H9 (cell line): ENCODE data around the gene CYB561D1. TPM values are rescaled to one million over a fixed set of nuclear protein-coding genes. Genes with fewer than 3 reads are reported as not detected.

Experiments
- DNase-seq: peaks from one replicate; pipeline ENCODE4 v3.0.0-alpha.2; 2017
- H2AFZ ChIP-seq: one replicate; pipeline ENCODE4 v1.6.1; 2013; ENCODE audit warnings: mild to moderate bottlenecking, low read length, control low read depth, moderate library complexity
- H2AK5ac ChIP-seq: 2 replicates; pipeline ENCODE4 v1.6.1; 2013; ENCODE audit warnings: low read length, control low read depth, mixed read lengths; ENCODE audit not compliant: insufficient read length
- H2BK120ac ChIP-seq: one replicate; pipeline ENCODE4 v1.6.1; 2013; ENCODE audit warnings: low read depth, mild to moderate bottlenecking, low read length, control low read depth, inconsistent platforms; ENCODE audit not compliant: poor library complexity, severe bottlenecking
- H2BK12ac ChIP-seq: 2 replicates; pipeline ENCODE4 v1.6.1; 2013; ENCODE audit warnings: low read length, control low read depth, mixed read lengths, low read depth; ENCODE audit not compliant: insufficient read length
- H2BK15ac ChIP-seq: 2 replicates; pipeline ENCODE4 v1.6.1; 2013; ENCODE audit warnings: low read depth, low read length, control low read depth
- H2BK20ac ChIP-seq: one replicate; pipeline ENCODE4 v1.6.1; 2013; ENCODE audit warnings: low read depth, mild to moderate bottlenecking, low read length, control low read depth, inconsistent platforms; ENCODE audit not compliant: poor library complexity, severe bottlenecking
- H2BK5ac ChIP-seq: 2 replicates; pipeline ENCODE4 v1.6.1; 2013; ENCODE audit warnings: low read length, control low read depth, mixed read lengths; ENCODE audit not compliant: insufficient read length
- H3K14ac ChIP-seq: 2 replicates; pipeline ENCODE4 v1.6.1; 2013; ENCODE audit warnings: low read length, control low read depth; ENCODE audit not compliant: insufficient read depth
- H3K18ac ChIP-seq: 2 replicates; pipeline ENCODE4 v1.6.1; 2013; ENCODE audit warnings: low read depth, mild to moderate bottlenecking, mixed read lengths, low read length, control low read depth; ENCODE audit not compliant: insufficient read length
- H3K23ac ChIP-seq: 2 replicates; pipeline ENCODE4 v1.6.1; 2013; ENCODE audit warnings: low read length, control low read depth, mixed read lengths, low read depth; ENCODE audit not compliant: insufficient read length
- H3K23me2 ChIP-seq: 2 replicates; pipeline ENCODE4 v1.6.1; 2013; ENCODE audit warnings: low read depth, mild to moderate bottlenecking, mixed read lengths, low read length, control low read depth; ENCODE audit not compliant: insufficient read length, poor library complexity, severe bottlenecking
- H3K27ac ChIP-seq: 2 replicates; pipeline ENCODE4 v1.5.1; 2013; ENCODE audit warnings: low read length, control low read depth, mixed read lengths, low read depth; ENCODE audit not compliant: insufficient read length
- H3K27me3 ChIP-seq: 2 replicates; pipeline ENCODE4 v1.6.1; 2013; ENCODE audit warnings: low read length, control low read depth, inconsistent platforms; ENCODE audit not compliant: insufficient read depth
- H3K4ac ChIP-seq: 2 replicates; pipeline ENCODE4 v1.6.1; 2013; ENCODE audit warnings: low read depth, mild to moderate bottlenecking, control low read depth, inconsistent platforms, low read length, moderate library complexity
- H3K4me1 ChIP-seq: 2 replicates; pipeline ENCODE4 v1.6.1; 2013; ENCODE audit warnings: low read length, control low read depth, inconsistent platforms; ENCODE audit not compliant: insufficient read depth
- H3K4me2 ChIP-seq: 2 replicates; pipeline ENCODE4 v1.6.1; 2013; ENCODE audit warnings: low read length, control low read depth, mixed read lengths; ENCODE audit not compliant: insufficient read length, insufficient read depth
- H3K56ac ChIP-seq: 2 replicates; pipeline ENCODE4 v1.6.1; 2013; ENCODE audit warnings: low read depth, mild to moderate bottlenecking, mixed read lengths, low read length, control low read depth; ENCODE audit not compliant: insufficient read length
- H3K79me1 ChIP-seq: 2 replicates; pipeline ENCODE4 v1.6.1; 2013; ENCODE audit warnings: low read depth, mild to moderate bottlenecking, moderate library complexity, low read length, control low read depth, inconsistent platforms; ENCODE audit not compliant: insufficient read depth, poor library complexity, severe bottlenecking
- H3K79me2 ChIP-seq: 2 replicates; pipeline ENCODE4 v1.6.1; 2013; ENCODE audit warnings: low read length, control low read depth, inconsistent platforms; ENCODE audit not compliant: insufficient read depth
- H3K9ac ChIP-seq: 2 replicates; pipeline ENCODE4 v1.6.1; 2013; ENCODE audit warnings: low read length, control low read depth, mixed read lengths; ENCODE audit not compliant: insufficient read length; ENCODE audit errors: extremely low read depth
- H3K9me3 ChIP-seq: one replicate; pipeline ENCODE4 v1.6.1; 2013; ENCODE audit warnings: low read depth, low read length, inconsistent platforms; ENCODE audit not compliant: control insufficient read depth
- H3T11ph ChIP-seq: one replicate; pipeline ENCODE4 v1.6.1; 2013; ENCODE audit warnings: mild to moderate bottlenecking, low read length, control low read depth, inconsistent platforms
- H4K20me1 ChIP-seq: one replicate; pipeline ENCODE4 v1.6.1; 2013; ENCODE audit not compliant: control insufficient read depth, insufficient read length, insufficient read depth
- H4K5ac ChIP-seq: 2 replicates; pipeline ENCODE4 v1.6.1; 2013; ENCODE audit warnings: low read depth, mild to moderate bottlenecking, mixed read lengths, low read length, control low read depth; ENCODE audit not compliant: insufficient read length
- H4K8ac ChIP-seq: replicated peaks from 2 replicates; pipeline ENCODE4 v1.6.1; 2013; ENCODE audit warnings: low read length, control low read depth, mixed read lengths, low read depth; ENCODE audit not compliant: insufficient read length
- H4K91ac ChIP-seq: 2 replicates; pipeline ENCODE4 v1.6.1; 2013; ENCODE audit warnings: low read depth, mild to moderate bottlenecking, moderate library complexity, mixed read lengths, low read length, control low read depth; ENCODE audit not compliant: insufficient read length
- H3K27ac Mint-ChIP-seq, 3 experiments: 2 replicates in 2 of 3; 3 replicates in 1 of 3; pipeline ENCODE4 v1.8.0; 2020 to 2021; ENCODE audit warnings: mixed read lengths in 3 of 3, mild to moderate bottlenecking in 1 of 3, moderate library complexity in 1 of 3
- H3K27me3 Mint-ChIP-seq: 2 replicates; pipeline ENCODE4 v1.8.0; 2021; ENCODE audit warnings: low read depth, mild to moderate bottlenecking, moderate library complexity, mixed read lengths
- H3K36me3 Mint-ChIP-seq, 3 experiments: 2 replicates in 2 of 3; 3 replicates in 1 of 3; pipeline ENCODE4 v1.8.0; 2020 to 2021; ENCODE audit warnings: low read depth in 3 of 3, mixed read lengths in 3 of 3; ENCODE audit not compliant: insufficient read depth in 1 of 3
- H3K4me1 Mint-ChIP-seq, 2 experiments: 2 replicates each; pipeline ENCODE4 v1.8.0; 2020; ENCODE audit warnings: mixed read lengths in 2 of 2
- H3K4me3 Mint-ChIP-seq, 2 experiments: 2 replicates in 1 of 2; 3 replicates in 1 of 2; pipeline ENCODE4 v1.8.0; 2020 to 2021; ENCODE audit warnings: mild to moderate bottlenecking in 2 of 2, mixed read lengths in 2 of 2, moderate library complexity in 1 of 2
- H3K9me3 Mint-ChIP-seq, 2 experiments: 2 replicates in 1 of 2; 3 replicates in 1 of 2; pipeline ENCODE4 v1.8.0; 2020; ENCODE audit warnings: mild to moderate bottlenecking in 2 of 2, mixed read lengths in 2 of 2, moderate library complexity in 1 of 2
- WGBS: extraction: QIAGEN DNeasy Blood & Tissue Kit; methylation state at CpG from one replicate; pipeline ENCODE4 v1.1.7; 2013; ENCODE audit warnings: missing lambda C conversion rate, low lambda C conversion rate, mixed read lengths; ENCODE audit not compliant: insufficient read length; ENCODE audit errors: extremely low coverage; 5-methylcytosine and 5-hydroxymethylcytosine counted together
- total RNA-seq: library from RNA; stranded (reverse); gene quantifications from 2 replicates; pipeline ENCODE4 v1.2.1, GENCODE V29; 2021
- TF ChIP-seq, protein P1 (sequence below): fragments of 200-600 bp; sonication (generic); conservative IDR thresholded peaks from 3 replicates; pipeline ENCODE4 v1.8.0; 2021; ENCODE audit warnings: antibody characterized with exemption, mild to moderate bottlenecking

The CYB561D1 gene
- total RNA-seq, 1 experiment from 2014 or later: 6.5 TPM

DNA sequence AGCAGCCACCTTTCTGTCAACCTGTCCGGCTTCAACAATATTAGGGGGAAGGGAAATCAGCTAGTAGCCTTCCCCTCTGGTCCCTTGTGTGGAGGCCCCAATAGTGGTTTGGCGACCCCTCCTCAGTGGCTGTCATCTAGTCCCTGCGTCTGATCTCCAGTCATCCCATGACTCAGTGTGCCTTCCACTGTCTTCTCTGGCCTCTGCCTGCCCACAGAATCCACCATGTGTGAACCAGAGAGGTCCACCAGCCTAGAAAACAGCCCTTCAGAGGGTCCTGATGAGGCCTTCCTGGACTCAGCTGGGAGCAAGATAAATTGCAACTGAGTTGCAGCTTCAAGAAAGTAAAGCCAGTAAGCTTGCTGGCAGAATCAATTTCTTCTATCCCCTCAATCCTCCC is 14.0 kb upstream of the CYB561D1 start:
- Histone ChIP-seq H3T11ph (no peak overlapping the region), H2BK120ac (no peak overlapping the region), H2BK20ac (no peak overlapping the region), H3K79me2 (no peaks in the 10 kb centered on the region), H4K8ac (no peak overlapping the region), H3K4me2 (no peak overlapping the region), H3K18ac (no peak overlapping the region), H2BK15ac (no peak overlapping the region), H3K9me3 (no peaks in the 10 kb centered on the region), H3K4me1 (no peaks in the 10 kb centered on the region), H3K14ac (no peak overlapping the region; the same call in 1 of the 2 replicates), H2BK5ac (no peak overlapping the region), H3K27me3 (no peaks in the 10 kb centered on the region), H2AFZ (no peak overlapping the region), H2AK5ac (no peak overlapping the region), H2BK12ac (no peak overlapping the region), H4K20me1 (no peaks in the 10 kb centered on the region), H3K56ac (no peak overlapping the region), H3K4ac (no peak overlapping the region), H3K9ac (no peak overlapping the region), H4K91ac (no peak overlapping the region), H3K27ac (no peak overlapping the region), H4K5ac (no peak overlapping the region), H3K79me1 (no peaks in the 10 kb centered on the region), H3K23me2 (peaks cover 14% of the 10 kb centered on the region), H3K23ac (no peak overlapping the region)
- Mint-ChIP-seq H3K9me3 (no peaks in the 10 kb centered on the region; a peak in 1 of 5 replicates), H3K27me3 (peaks cover 36% of the 10 kb centered on the region), H3K4me3 (no peak overlapping the region), H3K4me1 (peaks cover 19 to 20% of the 10 kb centered on the region in 2 experiments), H3K36me3 (no peaks in the 10 kb centered on the region; a peak in 1 of 7 replicates), H3K27ac (no peak overlapping the region)
- WGBS: no CpG with 5 or more reads among the region's 3 CpGs
- TF ChIP-seq, protein P1, sequence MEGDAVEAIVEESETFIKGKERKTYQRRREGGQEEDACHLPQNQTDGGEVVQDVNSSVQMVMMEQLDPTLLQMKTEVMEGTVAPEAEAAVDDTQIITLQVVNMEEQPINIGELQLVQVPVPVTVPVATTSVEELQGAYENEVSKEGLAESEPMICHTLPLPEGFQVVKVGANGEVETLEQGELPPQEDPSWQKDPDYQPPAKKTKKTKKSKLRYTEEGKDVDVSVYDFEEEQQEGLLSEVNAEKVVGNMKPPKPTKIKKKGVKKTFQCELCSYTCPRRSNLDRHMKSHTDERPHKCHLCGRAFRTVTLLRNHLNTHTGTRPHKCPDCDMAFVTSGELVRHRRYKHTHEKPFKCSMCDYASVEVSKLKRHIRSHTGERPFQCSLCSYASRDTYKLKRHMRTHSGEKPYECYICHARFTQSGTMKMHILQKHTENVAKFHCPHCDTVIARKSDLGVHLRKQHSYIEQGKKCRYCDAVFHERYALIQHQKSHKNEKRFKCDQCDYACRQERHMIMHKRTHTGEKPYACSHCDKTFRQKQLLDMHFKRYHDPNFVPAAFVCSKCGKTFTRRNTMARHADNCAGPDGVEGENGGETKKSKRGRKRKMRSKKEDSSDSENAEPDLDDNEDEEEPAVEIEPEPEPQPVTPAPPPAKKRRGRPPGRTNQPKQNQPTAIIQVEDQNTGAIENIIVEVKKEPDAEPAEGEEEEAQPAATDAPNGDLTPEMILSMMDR: no peak
- no peak for DNase-seq
